HepG2 (cell line): ENCODE results near the gene PLEKHN1. TPM values are rescaled to one million over a fixed set of nuclear protein-coding genes. Genes with fewer than 3 reads are reported as not detected.
A peak's percentile ranks its signal among the peaks of the same experiment; 100 is the strongest.

Source experiments
- AHR ChIP-seq: IDR thresholded peaks from 2 replicates; pipeline ENCODE4 v1.6.1; 2018; ENCODE audit warnings: missing genetic modification reagents, missing compliant biosample characterization
- BCLAF1 ChIP-seq: fragments of 450-650 bp; IDR thresholded peaks from 2 replicates; pipeline ENCODE4 v1.6.1; 2017; ENCODE audit warnings: mild to moderate bottlenecking
- ETV6 ChIP-seq: sonication (generic); formaldehyde crosslinking; conservative IDR thresholded peaks from 2 replicates; pipeline ENCODE4 v1.4.0; 2020; ENCODE audit warnings: missing genetic modification reagents
- FOSL2 ChIP-seq: sonication (generic); formaldehyde crosslinking; IDR thresholded peaks from 2 replicates; pipeline ENCODE4 v1.4.0; 2020; ENCODE audit warnings: missing genetic modification reagents
- GTF3A ChIP-seq: sonication (generic); formaldehyde crosslinking; conservative IDR thresholded peaks from 2 replicates; pipeline ENCODE4 v1.4.0; 2020; ENCODE audit warnings: mild to moderate bottlenecking, missing genetic modification reagents
- JUND ChIP-seq: sonication (generic); formaldehyde crosslinking; IDR thresholded peaks from 2 replicates; pipeline ENCODE4 v1.8.0; 2022; ENCODE audit warnings: mild to moderate bottlenecking, missing genetic modification reagents
- KLF15 ChIP-seq: sonication (generic); formaldehyde crosslinking; IDR thresholded peaks from 2 replicates; pipeline ENCODE4 v1.8.1; 2023; ENCODE audit warnings: borderline replicate concordance, mild to moderate bottlenecking, inconsistent platforms, missing genetic modification reagents, mixed read lengths
- RBM39 ChIP-seq: fragments of 200-400 bp; formaldehyde crosslinking; IDR thresholded peaks from one replicate; pipeline ENCODE4 v1.6.1; 2018; ENCODE audit warnings: antibody characterized with exemption, mild to moderate bottlenecking, low read depth, low read length; ENCODE audit not compliant: poor library complexity, severe bottlenecking
- ZFP90 ChIP-seq: sonication (generic); formaldehyde crosslinking; IDR thresholded peaks from 2 replicates; pipeline ENCODE4 v1.8.0; 2022; ENCODE audit warnings: missing genetic modification reagents, mild to moderate bottlenecking, inconsistent platforms, borderline replicate concordance
- ZNF10 ChIP-seq: sonication (generic); formaldehyde crosslinking; IDR thresholded peaks from 2 replicates; pipeline ENCODE4 v1.4.0; 2020; ENCODE audit warnings: mild to moderate bottlenecking, low read depth, missing genetic modification reagents, borderline replicate concordance
- ZNF337 ChIP-seq: sonication (generic); formaldehyde crosslinking; IDR thresholded peaks from 2 replicates; pipeline ENCODE4 v1.5.1; 2020; ENCODE audit warnings: missing genetic modification reagents, low read depth, mild to moderate bottlenecking, borderline replicate concordance
- ZNF383 ChIP-seq: sonication (generic); formaldehyde crosslinking; IDR thresholded peaks from 2 replicates; pipeline ENCODE4 v1.4.0; 2020; ENCODE audit warnings: missing genetic modification reagents, mild to moderate bottlenecking, borderline replicate concordance
- ZNF770 ChIP-seq: sonication (generic); formaldehyde crosslinking; IDR thresholded peaks from 2 replicates; pipeline ENCODE4 v1.5.0; 2020; ENCODE audit warnings: mild to moderate bottlenecking, missing genetic modification reagents
- polyA plus RNA-seq, 8 experiments: library from polyadenylated mRNA; depleted of rRNA in 3 of 8; stranded (reverse) in 7 of 8; unstranded in 1 of 8; fragments of >200 nt; fragmentation: Illumina TruSeq in 4 of 8; extraction: Trizol in 4 of 8; gene quantifications; 2 replicates each; pipeline versions ENCODE4 v1.2.1 to v1.2.3, GENCODE V29; 2011 to 2016; ENCODE audit warnings: low read depth in 4 of 8, missing spikeins in 1 of 8, mixed read lengths in 1 of 8; ENCODE audit not compliant: insufficient read depth in 1 of 8
- total RNA-seq, 5 experiments: library from RNA; depleted of rRNA; stranded (reverse); fragments of >200 nt; fragmentation: Illumina TruSeq; extraction: Trizol; gene quantifications; 2 replicates each; pipeline ENCODE4 v1.2.3, GENCODE V29; 2016; ENCODE audit warnings: low read depth in 1 of 5
- TF ChIP-seq, protein P1 (sequence below): sonication (generic); formaldehyde crosslinking; IDR thresholded peaks from 2 replicates; pipeline ENCODE4 v1.5.0; 2020; ENCODE audit warnings: missing genetic modification reagents, mild to moderate bottlenecking, borderline replicate concordance
- TF ChIP-seq, protein P2 (sequence below): sonication (generic); formaldehyde crosslinking; IDR thresholded peaks from 2 replicates; pipeline ENCODE4 v1.4.0; 2020; ENCODE audit warnings: mild to moderate bottlenecking, missing genetic modification reagents

The PLEKHN1 gene
- total and polyA plus RNA-seq, 2 of the 13 experiments (the other 11 are each of a cell fraction or from before 2014, with no cell fraction given), result 0.42 to 0.58 TPM

GRCh38 chr1:1000357-1001056, 34.2 kb downstream of the PLEKHN1 start (continued):
- TF ChIP-seq ZNF770 (CRISPR knock-in tag) (peak; percentile 64; the same call in 1 of the 2 replicates), FOSL2 (CRISPR knock-in tag) (peak; percentile 86), AHR (CRISPR knock-in tag) (no peak; the same call in 1 of the 2 replicates), GTF3A (CRISPR knock-in tag) (0 out of 2 replicates have a peak, but pooled peaks have one; percentile 31), JUND (CRISPR knock-in tag) (peak; percentile 98), KLF15 (peak; percentile 51; the same call in 1 of the 2 replicates), ETV6 (0 out of 2 replicates have a peak, but pooled peaks have one; percentile 62), ZNF337 (CRISPR knock-in tag) (0 out of 2 replicates have a peak, but pooled peaks have one; percentile 15), BCLAF1 (no peak), ZNF383 (CRISPR knock-in tag) (no peak), ZFP90 (peak; percentile 19; the same call in 1 of the 2 replicates), RBM39 (no peak), ZNF10 (0 out of 2 replicates have a peak, but pooled peaks have one; percentile 77)
- TF ChIP-seq, protein P1, sequence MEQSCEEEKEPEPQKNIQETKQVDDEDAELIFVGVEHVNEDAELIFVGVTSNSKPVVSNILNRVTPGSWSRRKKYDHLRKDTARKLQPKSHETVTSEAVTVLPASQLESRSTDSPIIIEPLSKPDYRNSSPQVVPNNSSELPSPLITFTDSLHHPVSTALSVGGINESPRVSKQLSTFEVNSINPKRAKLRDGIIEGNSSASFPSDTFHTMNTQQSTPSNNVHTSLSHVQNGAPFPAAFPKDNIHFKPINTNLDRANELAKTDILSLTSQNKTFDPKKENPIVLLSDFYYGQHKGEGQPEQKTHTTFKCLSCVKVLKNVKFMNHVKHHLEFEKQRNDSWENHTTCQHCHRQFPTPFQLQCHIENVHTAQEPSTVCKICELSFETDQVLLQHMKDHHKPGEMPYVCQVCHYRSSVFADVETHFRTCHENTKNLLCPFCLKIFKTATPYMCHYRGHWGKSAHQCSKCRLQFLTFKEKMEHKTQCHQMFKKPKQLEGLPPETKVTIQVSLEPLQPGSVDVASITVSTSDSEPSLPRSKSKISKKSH (CRISPR knock-in tag), result peak; percentile 67; the same call in 1 of the 2 replicates
- TF ChIP-seq, protein P2, sequence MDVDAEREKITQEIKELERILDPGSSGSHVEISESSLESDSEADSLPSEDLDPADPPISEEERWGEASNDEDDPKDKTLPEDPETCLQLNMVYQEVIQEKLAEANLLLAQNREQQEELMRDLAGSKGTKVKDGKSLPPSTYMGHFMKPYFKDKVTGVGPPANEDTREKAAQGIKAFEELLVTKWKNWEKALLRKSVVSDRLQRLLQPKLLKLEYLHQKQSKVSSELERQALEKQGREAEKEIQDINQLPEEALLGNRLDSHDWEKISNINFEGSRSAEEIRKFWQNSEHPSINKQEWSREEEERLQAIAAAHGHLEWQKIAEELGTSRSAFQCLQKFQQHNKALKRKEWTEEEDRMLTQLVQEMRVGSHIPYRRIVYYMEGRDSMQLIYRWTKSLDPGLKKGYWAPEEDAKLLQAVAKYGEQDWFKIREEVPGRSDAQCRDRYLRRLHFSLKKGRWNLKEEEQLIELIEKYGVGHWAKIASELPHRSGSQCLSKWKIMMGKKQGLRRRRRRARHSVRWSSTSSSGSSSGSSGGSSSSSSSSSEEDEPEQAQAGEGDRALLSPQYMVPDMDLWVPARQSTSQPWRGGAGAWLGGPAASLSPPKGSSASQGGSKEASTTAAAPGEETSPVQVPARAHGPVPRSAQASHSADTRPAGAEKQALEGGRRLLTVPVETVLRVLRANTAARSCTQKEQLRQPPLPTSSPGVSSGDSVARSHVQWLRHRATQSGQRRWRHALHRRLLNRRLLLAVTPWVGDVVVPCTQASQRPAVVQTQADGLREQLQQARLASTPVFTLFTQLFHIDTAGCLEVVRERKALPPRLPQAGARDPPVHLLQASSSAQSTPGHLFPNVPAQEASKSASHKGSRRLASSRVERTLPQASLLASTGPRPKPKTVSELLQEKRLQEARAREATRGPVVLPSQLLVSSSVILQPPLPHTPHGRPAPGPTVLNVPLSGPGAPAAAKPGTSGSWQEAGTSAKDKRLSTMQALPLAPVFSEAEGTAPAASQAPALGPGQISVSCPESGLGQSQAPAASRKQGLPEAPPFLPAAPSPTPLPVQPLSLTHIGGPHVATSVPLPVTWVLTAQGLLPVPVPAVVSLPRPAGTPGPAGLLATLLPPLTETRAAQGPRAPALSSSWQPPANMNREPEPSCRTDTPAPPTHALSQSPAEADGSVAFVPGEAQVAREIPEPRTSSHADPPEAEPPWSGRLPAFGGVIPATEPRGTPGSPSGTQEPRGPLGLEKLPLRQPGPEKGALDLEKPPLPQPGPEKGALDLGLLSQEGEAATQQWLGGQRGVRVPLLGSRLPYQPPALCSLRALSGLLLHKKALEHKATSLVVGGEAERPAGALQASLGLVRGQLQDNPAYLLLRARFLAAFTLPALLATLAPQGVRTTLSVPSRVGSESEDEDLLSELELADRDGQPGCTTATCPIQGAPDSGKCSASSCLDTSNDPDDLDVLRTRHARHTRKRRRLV (CRISPR knock-in tag), result 0 out of 2 replicates have a peak, but pooled peaks have one; percentile 12
